Stimulated activated CD4-positive, alpha-beta T cell treated with anti-CD3 and anti-CD28 coated beads, TNF-alpha, amount 100 ng/mL, for 1 hour (primary cell): Measurements from ENCODE around the gene TIAM1.

Experiments used
- DNase-seq, 3 donors: peaks; one replicate each; pipeline ENCODE4 v3.0.0-alpha.2; 2020; ENCODE audit warnings: low read depth in 3 of 3, low spot score in 1 of 3

Gene TIAM1

GRCh38 chr21:31218830-31219608, 125.0 kb downstream of the TIAM1 start:
- no peak for DNase-seq

DNA sequence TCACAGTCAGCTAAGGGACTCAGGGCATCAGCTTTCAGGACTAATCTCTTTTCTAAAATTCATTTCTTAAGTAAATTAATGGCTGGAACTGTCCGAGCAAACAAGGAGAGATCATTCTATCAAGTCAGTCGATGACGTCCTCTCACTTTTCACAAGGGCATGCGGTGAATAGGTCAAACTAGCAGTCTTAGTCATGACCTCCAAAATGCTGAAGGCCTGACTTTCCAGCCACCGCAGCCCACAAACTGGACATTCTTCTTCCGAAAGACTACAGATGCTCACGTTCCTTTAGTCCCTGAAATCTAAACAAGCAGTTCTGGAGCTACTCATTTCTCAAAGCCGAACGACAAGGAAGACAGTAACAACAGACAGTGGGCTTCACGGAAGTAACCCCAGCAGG, 127.9 kb downstream of the TIAM1 start:
- no peak for DNase-seq

GRCh38 chr21:31213787-31214186, 130.3 kb downstream of the TIAM1 start:
- no peak for DNase-seq

DNA sequence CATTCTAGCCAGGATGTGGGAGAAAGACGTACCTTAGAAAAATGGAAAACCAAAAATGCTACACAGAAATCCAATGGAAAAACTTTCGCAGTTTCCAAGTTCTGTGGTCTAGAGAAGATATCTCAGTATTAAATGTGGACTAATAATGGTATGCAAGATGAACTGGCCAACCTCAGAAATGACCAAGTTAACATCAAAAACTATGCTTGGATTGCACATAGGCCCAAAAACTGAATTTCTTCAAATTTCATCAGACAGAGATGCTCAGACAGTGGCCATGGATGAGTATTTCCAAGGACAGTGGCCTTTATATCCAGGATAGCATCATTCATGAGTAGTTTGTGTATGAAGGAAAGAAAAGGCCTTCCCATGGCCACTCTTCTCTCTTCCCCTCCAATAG, 132.2 kb downstream of the TIAM1 start:
- DNase-seq = no peak

DNA sequence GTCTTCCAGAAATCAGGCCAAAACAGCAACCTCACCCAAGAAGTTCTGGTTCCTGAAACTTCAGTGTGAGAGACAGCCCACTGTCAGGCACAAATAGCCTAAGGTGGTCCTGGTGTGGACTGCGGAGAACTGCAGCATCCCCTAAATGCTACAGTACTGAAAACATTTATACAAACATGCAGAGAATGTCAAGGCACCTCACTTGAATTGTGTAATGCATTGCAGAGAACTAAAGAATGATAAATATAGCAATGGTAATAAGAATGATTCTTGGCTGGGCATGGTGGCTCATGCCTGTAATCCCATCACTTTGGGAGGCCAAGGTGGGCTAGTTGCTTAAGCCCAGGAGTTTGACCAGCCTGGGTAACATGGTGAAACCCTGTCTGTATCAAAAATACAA, 138.6 kb downstream of the TIAM1 start:
- DNase-seq = no peak

DNA sequence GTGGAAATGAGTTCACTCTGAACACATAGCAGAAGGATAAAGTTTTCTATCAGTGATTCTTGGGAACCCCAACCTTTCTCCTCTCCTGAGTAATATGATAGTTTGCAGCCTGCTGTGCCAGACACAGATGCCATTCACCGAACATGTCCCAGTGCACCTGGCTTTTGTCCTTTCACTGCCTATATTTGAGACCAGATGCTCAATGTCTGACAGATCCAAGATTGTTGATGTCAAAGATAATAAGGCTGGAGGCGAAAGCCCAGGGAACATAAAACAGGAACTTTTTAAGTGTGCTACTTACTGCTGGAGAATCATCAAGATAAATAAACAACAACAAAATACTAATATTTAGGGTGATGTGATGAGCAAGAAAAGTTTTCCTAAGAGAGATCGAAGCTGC, 139.3 kb downstream of the TIAM1 start:
- DNase-seq = no peak

DNA sequence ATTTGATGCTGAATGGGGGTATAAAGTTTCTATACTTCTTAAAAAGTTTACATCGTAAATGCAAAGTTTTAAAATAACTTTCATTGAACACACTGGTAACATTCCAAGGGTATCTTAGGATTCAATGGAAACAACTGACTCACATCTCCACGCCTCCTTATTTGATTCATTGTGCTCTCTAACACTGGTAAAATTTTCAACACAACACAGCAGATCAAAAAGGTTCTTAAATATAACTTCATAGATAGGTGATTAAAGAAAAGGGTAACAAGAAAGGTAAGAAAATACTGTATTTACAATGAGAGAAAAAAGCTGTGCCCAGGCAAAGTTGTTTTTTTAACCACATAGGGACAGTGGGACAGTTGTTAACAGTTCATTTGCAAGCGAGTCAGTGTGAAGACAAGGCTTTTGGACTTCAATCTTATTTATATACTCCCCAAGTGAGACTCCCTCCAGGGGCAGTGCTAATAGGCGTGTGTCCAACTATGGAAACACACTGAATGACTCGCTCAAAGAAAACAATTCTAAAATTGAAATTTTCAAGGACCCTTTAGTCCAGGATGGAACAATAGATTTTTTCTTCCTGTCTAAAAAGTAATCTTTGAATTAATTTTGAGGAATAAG, 140.5 kb downstream of the TIAM1 start:
- DNase-seq = no peak

GRCh38 chr21:31201548-31201947, 142.5 kb downstream of the TIAM1 start:
- no peak for DNase-seq

DNA sequence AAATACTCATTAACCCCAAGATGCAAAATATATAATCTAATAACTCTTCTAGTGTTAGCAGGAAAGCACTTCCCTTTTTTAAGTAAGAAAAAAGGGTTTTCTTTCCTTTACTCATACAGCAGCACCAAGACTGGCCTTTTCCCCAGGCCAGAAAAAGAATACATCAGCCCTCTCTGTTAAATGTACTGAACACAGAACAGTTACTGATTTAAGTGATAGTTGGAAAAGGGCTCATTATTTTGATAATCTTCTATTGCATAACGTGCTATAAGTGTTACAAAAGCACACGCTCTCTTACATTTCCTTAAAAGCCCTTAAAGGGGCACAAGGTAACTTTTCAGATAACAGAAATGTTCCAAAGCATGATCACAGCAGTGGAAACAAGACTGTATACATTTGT, 142.9 kb downstream of the TIAM1 start:
- no peak for DNase-seq

DNA sequence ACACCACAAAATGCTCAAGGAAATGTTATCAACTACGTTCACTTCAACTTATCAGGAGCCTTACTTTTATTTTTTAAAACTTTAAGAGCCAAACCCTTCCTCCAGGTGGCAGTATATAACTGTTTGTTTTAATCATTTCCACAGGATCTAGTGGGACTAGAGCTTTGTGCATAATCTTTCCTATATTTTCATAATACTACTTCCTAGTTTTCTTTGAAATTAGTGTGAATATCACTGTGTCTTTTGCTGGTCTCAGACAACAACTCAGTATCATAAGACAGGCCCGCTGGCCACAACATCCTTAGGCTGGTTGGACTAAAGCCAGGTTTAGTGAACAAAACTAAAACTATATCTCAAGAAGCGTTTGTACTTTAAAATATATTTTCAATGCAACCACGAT, 145.5 kb downstream of the TIAM1 start:
- DNase-seq = no peak

- DNase-seq = no peak
Observed at GRCh38 chr21:31196724-31197123, 147.3 kb downstream of the TIAM1 start.

- no peak for DNase-seq
Observed at GRCh38 chr21:31195334-31196015, 148.6 kb downstream of the TIAM1 start.

DNA sequence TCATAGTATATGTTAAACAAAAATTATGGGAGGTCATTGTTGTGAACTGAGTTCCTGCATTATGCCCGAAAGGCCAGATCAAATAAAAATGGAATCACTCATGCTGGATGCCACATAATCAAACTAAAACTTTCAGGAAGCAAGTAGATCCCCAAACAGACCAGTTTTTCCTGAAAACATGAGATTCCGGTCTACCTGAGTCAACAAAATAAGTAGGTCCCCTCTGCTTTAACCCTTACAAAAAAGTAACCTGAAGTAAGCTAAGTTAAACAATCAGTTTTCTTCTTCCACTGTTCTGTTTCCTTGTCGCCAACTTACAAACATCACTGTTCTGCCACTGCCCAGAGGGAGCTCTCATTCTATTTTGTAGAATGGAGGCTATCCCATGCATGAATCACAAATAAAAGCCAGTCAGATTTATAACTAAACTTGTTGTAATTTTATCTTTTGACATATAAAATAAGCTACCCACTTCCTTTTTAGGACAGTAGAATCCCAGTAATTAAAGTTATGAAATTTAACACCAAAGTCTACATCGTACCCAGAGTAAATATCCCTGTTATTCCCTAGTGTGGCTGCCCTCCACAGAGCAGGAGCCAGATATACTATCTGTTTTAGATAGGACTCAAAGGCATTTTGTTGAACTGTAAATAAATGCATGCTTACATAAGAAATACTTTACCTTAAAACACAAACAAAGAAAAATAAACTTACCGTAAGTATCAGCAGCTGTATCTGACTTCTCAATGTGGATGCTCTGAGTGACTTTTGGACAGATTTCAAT, 149.4 kb downstream of the TIAM1 start:
- DNase-seq = no peak

DNA sequence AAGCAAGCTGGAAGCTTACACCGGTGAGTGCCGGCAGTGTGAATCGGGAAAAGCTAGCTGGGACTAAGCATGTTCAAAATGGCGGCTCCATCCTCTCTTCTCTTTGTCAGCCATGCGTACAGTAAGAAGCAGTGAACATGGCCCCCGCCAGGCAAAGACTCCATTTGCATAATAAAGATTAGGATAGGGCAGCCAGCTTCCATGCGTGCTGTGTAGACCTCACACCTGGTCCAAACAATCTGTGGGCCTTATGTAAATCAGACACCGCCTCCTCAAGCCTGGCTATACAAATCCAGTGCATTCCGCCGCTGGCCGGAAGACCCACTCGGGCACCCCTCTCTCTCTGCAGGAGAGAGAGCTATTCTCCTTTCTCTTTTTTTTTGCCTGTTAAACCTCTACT, 150.3 kb downstream of the TIAM1 start:
- DNase-seq = no peak

- no peak for DNase-seq
Observed at GRCh38 chr21:31191553-31191952, 152.5 kb downstream of the TIAM1 start.

- no peak for DNase-seq
Observed at GRCh38 chr21:31190516-31190915, 153.5 kb downstream of the TIAM1 start.

- no peak for DNase-seq
Observed at GRCh38 chr21:31187499-31187898, 156.6 kb downstream of the TIAM1 start.

GRCh38 chr21:31186916-31187315, 157.1 kb downstream of the TIAM1 start:
- no peak for DNase-seq

DNA sequence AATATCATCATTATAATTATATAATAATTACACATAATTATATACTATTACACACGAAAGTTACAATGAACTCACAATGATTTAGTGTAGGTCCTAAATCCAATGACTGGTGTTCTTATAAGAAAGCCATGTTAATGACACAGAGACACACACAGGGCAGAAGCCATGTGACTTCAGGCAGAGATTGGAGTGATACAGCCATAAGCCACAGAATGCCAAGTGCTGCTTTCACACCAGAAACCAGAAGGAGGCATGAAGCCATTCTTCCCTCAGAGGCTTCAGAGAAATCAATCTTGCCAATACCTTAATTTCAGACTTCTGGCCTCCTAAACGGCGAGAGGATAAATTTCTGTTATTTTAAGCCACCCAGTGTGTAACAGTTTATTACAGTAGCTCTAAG, 158.4 kb downstream of the TIAM1 start:
- DNase-seq = no peak

DNA sequence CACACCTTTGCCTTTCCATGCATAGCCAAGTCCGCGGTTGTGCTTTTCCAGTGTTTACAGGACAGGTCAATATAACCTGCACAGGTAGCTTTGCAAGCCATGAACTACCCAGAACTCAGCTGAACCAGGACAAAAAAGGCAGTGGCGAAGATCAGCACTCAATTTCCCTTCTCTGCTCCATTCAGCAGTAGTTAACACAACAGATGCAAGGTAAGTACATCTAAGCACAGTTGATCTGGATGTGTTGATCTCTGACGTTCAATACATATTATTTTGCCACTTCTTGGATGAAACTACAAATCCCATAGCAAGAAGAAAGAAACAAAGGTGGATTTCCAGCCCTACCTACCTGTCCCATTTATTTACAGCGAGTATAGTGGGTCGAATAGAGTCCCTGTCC, 159.2 kb downstream of the TIAM1 start:
- DNase-seq = no peak

DNA sequence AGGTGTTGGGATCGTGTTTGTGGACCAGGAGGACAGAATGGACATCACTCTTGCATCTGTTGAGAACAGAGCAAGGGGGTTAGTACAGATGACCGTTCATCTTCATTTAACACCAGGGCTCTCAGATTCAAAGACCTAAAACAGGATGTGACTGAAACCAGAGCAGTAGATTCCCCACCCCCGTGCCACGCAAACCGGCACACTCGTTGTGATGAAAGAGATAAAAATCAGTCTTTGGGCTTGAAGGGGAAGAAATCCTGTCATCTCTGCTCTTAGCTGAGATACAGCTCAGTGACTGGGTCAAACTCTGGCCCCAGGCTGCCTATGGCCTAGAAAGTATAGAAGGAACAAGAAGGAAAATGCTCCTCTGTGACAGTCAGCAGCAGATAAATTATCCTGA, 159.6 kb downstream of the TIAM1 start:
- DNase-seq = peak in 2 of 3 donors; percentile 29 to 55
